Measurements from ENCODE around the gene EPN1.
A peak's percentile ranks its signal among the peaks of the same experiment; 100 is the strongest.

EPN1 gene

DNA sequence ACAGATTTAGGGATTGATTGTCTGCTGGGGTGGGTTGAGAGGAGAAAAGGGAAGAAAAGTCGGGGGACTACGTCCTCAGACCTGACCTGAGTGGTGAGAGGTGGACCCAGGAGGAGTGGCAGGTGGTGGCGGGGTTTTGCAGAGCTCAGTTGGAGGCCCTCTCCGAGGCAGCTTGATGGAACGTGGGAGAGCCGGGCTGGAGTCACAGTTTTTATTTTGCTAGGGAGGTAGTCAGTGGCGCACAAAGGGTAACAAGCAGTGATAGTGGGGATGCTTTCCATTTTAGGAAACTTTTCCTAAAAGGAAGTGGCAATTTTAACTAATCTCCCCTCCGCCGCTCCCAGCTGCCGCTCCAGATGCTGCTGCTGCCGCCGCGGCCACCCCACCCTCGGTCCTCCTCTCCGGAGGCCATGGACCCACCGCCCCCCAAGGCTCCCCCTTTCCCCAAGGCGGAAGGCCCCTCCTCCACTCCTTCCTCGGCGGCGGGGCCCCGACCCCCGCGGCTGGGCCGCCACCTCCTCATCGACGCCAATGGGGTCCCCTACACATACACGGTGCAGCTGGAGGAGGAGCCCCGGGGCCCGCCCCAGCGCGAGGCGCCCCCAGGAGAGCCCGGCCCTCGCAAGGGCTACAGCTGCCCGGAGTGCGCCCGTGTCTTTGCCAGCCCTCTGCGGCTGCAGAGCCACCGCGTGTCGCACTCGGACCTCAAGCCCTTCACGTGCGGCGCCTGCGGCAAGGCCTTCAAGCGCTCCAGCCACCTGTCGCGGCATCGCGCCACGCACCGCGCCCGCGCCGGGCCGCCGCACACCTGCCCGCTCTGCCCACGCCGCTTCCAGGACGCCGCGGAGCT, 32.6 kb upstream of the EPN1 start:
- peak overlapping the region; percentile 92 for H3K4me3 ChIP-seq (ENCODE audit: low read depth, low read length)
- DNase-seq (ENCODE audit: low read depth) = peak; percentile 49
- TF ChIP-seq, protein P1, sequence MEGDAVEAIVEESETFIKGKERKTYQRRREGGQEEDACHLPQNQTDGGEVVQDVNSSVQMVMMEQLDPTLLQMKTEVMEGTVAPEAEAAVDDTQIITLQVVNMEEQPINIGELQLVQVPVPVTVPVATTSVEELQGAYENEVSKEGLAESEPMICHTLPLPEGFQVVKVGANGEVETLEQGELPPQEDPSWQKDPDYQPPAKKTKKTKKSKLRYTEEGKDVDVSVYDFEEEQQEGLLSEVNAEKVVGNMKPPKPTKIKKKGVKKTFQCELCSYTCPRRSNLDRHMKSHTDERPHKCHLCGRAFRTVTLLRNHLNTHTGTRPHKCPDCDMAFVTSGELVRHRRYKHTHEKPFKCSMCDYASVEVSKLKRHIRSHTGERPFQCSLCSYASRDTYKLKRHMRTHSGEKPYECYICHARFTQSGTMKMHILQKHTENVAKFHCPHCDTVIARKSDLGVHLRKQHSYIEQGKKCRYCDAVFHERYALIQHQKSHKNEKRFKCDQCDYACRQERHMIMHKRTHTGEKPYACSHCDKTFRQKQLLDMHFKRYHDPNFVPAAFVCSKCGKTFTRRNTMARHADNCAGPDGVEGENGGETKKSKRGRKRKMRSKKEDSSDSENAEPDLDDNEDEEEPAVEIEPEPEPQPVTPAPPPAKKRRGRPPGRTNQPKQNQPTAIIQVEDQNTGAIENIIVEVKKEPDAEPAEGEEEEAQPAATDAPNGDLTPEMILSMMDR (IDR thresholded peaks at IDR 0.05; ENCODE audit: insufficient read depth, low read depth, low read length, missing control alignments) = no peak

DNA sequence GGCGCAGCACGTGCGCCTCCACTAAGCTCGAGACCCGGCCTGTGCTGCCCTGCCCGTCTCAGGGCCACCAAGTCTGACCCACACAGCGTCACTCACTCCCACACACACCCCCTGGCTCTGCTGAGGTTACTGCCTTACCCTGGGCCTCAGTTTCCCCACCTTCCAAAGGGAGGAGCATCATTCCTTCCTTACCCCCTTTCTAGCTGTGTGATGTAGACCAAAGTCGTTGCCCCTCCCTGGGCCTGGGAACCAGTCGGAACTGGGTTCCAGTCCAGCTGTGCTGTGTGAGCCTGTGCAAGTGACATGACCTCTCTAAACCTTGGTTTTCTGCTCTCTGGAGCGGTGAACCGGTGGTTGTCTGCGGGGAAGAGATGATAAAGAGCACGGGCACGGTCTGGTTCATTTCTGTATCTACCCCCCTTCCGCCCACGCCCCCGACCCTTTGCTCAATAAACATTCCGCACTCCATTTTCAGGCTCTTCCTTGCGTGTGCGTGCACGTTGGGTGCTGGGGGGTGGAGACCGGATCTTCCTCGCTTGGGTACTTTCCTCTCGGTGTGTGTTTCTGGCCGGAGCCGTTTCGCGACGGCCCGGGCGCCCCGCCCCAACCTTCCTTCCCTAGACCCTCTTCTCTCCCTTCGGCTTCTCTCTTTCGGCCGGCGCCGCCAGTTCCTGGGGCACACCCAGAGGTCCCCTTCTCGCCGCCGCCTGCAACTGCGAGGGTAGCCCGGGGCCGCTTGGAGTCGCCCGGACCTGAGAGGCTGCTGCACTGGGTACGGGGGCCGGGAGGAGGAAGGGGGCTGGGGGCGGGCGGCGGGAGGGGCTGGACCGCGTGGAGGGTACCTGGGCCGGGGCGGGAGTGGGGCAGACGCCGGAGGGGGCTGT, 31.8 kb upstream of the EPN1 start, which contains the start of gene ZNF581:
TSS of gene ZNF581 (plus strand) at position 647 of the 884 bp plus-strand sequence. CDS start 923 bp downstream, outside the sequence.
- peak; percentile 91 for DNase-seq (ENCODE audit: low read depth)
- peak within 1 kb of the TSS; percentile 92 for H3K4me3 ChIP-seq (ENCODE audit: low read depth, low read length)
- TF ChIP-seq, protein P1 (IDR thresholded peaks at IDR 0.05; ENCODE audit: insufficient read depth, low read depth, low read length, missing control alignments) = no peak

DNA sequence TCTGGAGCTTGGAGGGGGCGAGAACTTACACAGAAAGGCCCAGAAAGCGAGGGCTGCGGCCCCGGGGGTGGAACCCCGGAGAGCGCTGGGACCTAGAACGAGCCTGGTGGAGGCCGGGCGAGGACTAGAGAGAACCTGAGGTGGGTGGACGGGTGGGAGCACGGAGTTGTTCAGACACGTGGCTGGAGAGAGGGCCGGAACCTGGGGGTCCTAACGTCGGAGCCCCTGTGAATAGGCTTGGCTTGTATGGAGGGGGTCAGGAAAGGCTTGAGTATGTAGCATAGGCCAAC, 31.2 kb upstream of the EPN1 start:
- TF ChIP-seq, protein P1 (IDR thresholded peaks at IDR 0.05; ENCODE audit: insufficient read depth, low read depth, low read length, missing control alignments) = no peak
- DNase-seq (ENCODE audit: low read depth) = no peak
- H3K4me3 ChIP-seq (ENCODE audit: low read depth, low read length) = peak overlapping the region; percentile 92

DNA sequence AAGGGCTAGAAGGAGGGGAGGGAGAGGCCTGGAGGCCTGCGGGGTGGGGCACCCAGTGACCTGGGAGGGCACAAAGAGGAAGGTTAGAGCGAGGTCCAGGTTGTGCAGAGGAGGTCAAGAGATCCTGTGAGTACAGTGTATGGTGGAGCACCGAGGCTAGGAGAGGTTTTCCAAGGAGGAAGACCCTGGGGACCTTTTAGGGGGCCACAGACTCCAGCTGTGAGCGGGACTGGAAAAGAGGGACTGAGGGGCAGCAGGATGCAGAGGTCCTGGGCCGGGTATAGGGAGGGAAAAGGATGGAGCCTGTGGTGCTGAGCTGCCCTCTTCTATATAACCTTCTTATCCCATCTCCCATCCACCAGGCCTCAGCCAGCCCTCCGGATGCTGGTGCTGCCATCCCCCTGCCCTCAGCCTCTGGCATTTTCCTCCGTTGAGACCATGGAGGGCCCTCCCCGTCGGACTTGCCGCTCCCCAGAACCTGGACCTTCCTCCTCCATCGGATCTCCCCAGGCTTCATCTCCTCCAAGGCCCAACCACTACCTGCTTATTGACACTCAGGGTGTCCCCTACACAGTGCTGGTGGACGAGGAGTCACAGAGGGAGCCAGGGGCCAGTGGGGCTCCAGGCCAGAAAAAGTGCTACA, 30.7 kb upstream of the EPN1 start:
- TF ChIP-seq, protein P1 (IDR thresholded peaks at IDR 0.05; ENCODE audit: insufficient read depth, low read depth, low read length, missing control alignments) = no peak
- peak overlapping the region; percentile 92 for H3K4me3 ChIP-seq (ENCODE audit: low read depth, low read length)
- no peak for DNase-seq (ENCODE audit: low read depth)

DNA sequence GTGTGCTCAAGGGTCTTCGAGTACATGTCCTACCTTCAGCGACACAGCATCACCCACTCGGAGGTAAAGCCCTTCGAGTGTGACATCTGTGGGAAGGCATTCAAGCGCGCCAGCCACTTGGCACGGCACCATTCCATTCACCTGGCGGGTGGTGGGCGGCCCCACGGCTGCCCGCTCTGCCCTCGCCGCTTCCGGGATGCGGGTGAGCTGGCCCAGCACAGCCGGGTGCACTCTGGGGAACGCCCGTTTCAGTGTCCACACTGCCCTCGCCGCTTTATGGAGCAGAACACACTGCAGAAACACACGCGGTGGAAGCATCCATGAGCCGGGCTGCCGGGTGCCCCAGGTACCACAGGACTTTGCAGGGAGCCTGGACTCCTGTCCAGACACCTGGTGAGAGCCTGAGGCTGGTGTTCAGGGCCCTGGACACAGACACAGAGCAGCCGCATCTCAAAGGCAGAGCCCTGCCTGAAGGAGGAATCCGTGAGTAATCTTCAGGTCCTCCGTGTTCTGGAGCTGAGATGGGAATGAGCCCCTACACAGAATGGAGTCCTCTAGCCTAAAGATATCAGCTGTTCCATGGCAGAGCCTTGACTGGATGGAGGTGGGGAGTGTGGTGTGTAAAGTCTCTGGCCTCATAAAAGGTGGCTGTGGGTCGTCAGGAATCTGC, 30.0 kb upstream of the EPN1 start:
- DNase-seq (ENCODE audit: low read depth) = peak; percentile 35
- peak overlapping the region; percentile 92 for H3K4me3 ChIP-seq (ENCODE audit: low read depth, low read length)
- TF ChIP-seq, protein P1 (IDR thresholded peaks at IDR 0.05; ENCODE audit: insufficient read depth, low read depth, low read length, missing control alignments) = no peak

DNA sequence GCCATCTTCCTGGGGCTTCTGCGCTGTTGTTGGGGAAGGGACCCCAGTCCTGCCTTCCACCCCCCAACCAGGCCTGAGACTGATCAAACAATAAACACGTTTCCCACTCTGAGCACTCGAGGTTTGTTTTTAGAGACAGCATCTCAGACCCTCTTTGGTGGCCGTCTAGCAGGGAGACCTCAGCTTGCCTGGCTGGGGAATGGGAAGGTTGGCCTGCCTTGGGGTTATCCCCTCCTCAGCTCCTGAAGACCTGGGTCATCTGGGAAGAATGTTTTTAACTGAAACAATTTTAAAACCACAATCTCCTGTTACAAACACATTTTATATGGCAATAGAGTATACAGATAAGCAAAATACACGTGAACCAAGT, 29.5 kb upstream of the EPN1 start:
- TF ChIP-seq, protein P1 (IDR thresholded peaks at IDR 0.05; ENCODE audit: insufficient read depth, low read depth, low read length, missing control alignments) = no peak
- H3K4me3 ChIP-seq (ENCODE audit: low read depth, low read length) = peak overlapping the region; percentile 92; the same call in 1 of the 2 replicates
- DNase-seq (ENCODE audit: low read depth) = no peak

Measured in GM12865 (cell line).